K562 (cell line): ENCODE results near the gene DHRS3. TPM values are rescaled to one million over a fixed set of nuclear protein-coding genes. Genes with fewer than 3 reads are reported as not detected.
A peak's percentile ranks its signal among the peaks of the same experiment; 100 is the strongest.

Experiments used
- ATAC-seq: fragments of 200-7000 bp; cut with Tn5 transposase; 3 replicates; pipeline ENCODE4 v1.9.1; 2020; ENCODE audit warnings: moderate library complexity
- BruUV-seq: library from RNA; stranded (reverse); fragments of 400-500 nt; replicated peaks from 2 replicates; lab custom pipeline; 2021; lab: Mats Ljungman, UMichigan
- CTCF ChIA-PET: fragments of 300-600 bp; formaldehyde crosslinking; extraction: SDS; loops from one replicate; lab custom pipeline; 2021; ENCODE audit warnings: low intra/inter-chr PET ratio; lab: Yijun Ruan, JAX
- POLR2A ChIA-PET: fragments of 300-600, 350-650 bp; sonication (Branson Sonifier 250); formaldehyde crosslinking; extraction: SDS; loops from one replicate; lab custom pipeline; 2021; ENCODE audit warnings: antibody characterized with exemption, inconsistent platforms; lab: Yijun Ruan, JAX
- DNase-seq, 4 experiments: peaks; one replicate each; pipeline versions ENCODE4 v3.0.0 to v3.0.0-alpha.2; 2011 to 2018; ENCODE audit warnings: low spot score in 3 of 4, mixed read lengths in 3 of 4; ENCODE audit errors: extremely low read depth in 1 of 4
- FAIRE-seq: peaks from 2 replicates; lab custom pipeline; 2011; peaks lifted over from hg19 to GRCh38; lab: Jason Lieb, UNC
- H2AFZ ChIP-seq: 2 replicates; pipeline ENCODE4 v1.6.0; 2011; ENCODE audit warnings: low read depth, low read length, control low read depth, inconsistent platforms
- H3K27ac ChIP-seq: fragments of 200-600 bp; 3 replicates; pipeline ENCODE4 v1.8.0; 2011; ENCODE audit warnings: low read depth, mild to moderate bottlenecking, control low read depth, inconsistent platforms, low read length, moderate library complexity, mixed read lengths; ENCODE audit errors: extremely low read depth
- H3K27me3 ChIP-seq, 2 experiments: fragments of 300-600 bp in 1 of 2; 2 replicates in 1 of 2; 3 replicates in 1 of 2; pipeline versions ENCODE4 v1.6.0 to v1.8.0; 2011; ENCODE audit warnings: inconsistent platforms in 2 of 2, low read length in 2 of 2, mild to moderate bottlenecking in 1 of 2, mixed read lengths in 1 of 2, moderate library complexity in 1 of 2; ENCODE audit not compliant: control insufficient read depth in 2 of 2, insufficient read depth in 2 of 2
- H3K36me3 ChIP-seq: fragments of 300-600 bp; 3 replicates; pipeline ENCODE4 v1.8.0; 2011; ENCODE audit warnings: mild to moderate bottlenecking, low read length, inconsistent platforms; ENCODE audit not compliant: control insufficient read depth, insufficient read depth
- H3K4me1 ChIP-seq, 2 experiments: fragments of 200-600 bp in 1 of 2; replicated peaks in 1 of 2; 2 replicates in 1 of 2; 3 replicates in 1 of 2; pipeline versions ENCODE4 v1.5.1 to v1.8.0; 2011; ENCODE audit warnings: inconsistent platforms in 2 of 2, low read length in 2 of 2, mild to moderate bottlenecking in 1 of 2, mixed read lengths in 1 of 2, moderate library complexity in 1 of 2; ENCODE audit not compliant: control insufficient read depth in 2 of 2, insufficient read depth in 2 of 2
- H3K4me2 ChIP-seq: 2 replicates; pipeline ENCODE4 v1.6.1; 2011; ENCODE audit warnings: low read length, control low read depth, inconsistent platforms, mixed read lengths; ENCODE audit not compliant: insufficient read depth
- H3K4me3 ChIP-seq: fragments of 200-600 bp; sonication (generic), shearing (Covaris generic); 2 replicates; pipeline ENCODE4 v1.5.1; 2016; ENCODE audit warnings: control low read depth, inconsistent platforms
- H3K79me2 ChIP-seq: fragments of 200-600 bp; 3 replicates; pipeline ENCODE4 v1.8.0; 2011; ENCODE audit warnings: low read length, inconsistent platforms; ENCODE audit not compliant: control insufficient read depth, insufficient read depth
- H3K9ac ChIP-seq, 2 experiments: 2 replicates each; pipeline versions ENCODE4 v1.6.0 to v1.6.1; 2011; ENCODE audit warnings: low read depth in 2 of 2, low read length in 2 of 2, control low read depth in 1 of 2, inconsistent platforms in 1 of 2, mild to moderate bottlenecking in 1 of 2, mixed read lengths in 1 of 2; ENCODE audit not compliant: insufficient read depth in 1 of 2
- H3K9me1 ChIP-seq: one replicate; pipeline ENCODE4 v1.6.0; 2011; ENCODE audit warnings: inconsistent platforms, mild to moderate bottlenecking, low read length, moderate library complexity; ENCODE audit not compliant: control insufficient read depth, insufficient read depth
- H3K9me3 ChIP-seq: replicated peaks from 2 replicates; pipeline ENCODE4 v1.5.1; 2011; ENCODE audit warnings: low read depth, low read length, inconsistent platforms; ENCODE audit not compliant: control insufficient read depth, insufficient read depth
- H4K20me1 ChIP-seq: replicated peaks from 2 replicates; pipeline ENCODE4 v1.6.1; 2011; ENCODE audit warnings: low read length, inconsistent platforms, mixed read lengths; ENCODE audit not compliant: control insufficient read depth, insufficient read depth
- BCOR ChIP-seq: fragments of 450-650 bp; IDR thresholded peaks from 2 replicates; pipeline ENCODE4 v1.6.1; 2016
- BRD4 ChIP-seq: fragments of 200-600 bp; sonication (generic); IDR thresholded peaks from 2 replicates; pipeline ENCODE4 v1.6.1; 2017; ENCODE audit warnings: inconsistent platforms
- C11orf30 ChIP-seq: fragments of 450-650 bp; IDR thresholded peaks from 2 replicates; pipeline ENCODE4 v1.6.1; 2016; ENCODE audit warnings: low read depth, mild to moderate bottlenecking
- HCFC1 ChIP-seq: IDR thresholded peaks from 2 replicates; pipeline ENCODE4 v1.6.1; 2012; ENCODE audit warnings: low read depth, low read length, improper control_type of control experiment
- MAFF ChIP-seq: IDR thresholded peaks from 2 replicates; pipeline ENCODE4 v1.6.1; 2012; ENCODE audit warnings: low read length, improper control_type of control experiment
- MAFG ChIP-seq: fragments of 450-650 bp; conservative IDR thresholded peaks from 2 replicates; pipeline ENCODE4 v1.6.1; 2016; ENCODE audit warnings: missing genetic modification characterization, missing compliant biosample characterization
- MAFK ChIP-seq: IDR thresholded peaks from 2 replicates; pipeline ENCODE4 v1.6.1; 2011; ENCODE audit warnings: low read length, improper control_type of control experiment
- MBD2 ChIP-seq: sonication (generic); IDR thresholded peaks from 2 replicates; pipeline ENCODE4 v1.6.1; 2016; ENCODE audit warnings: low read depth, borderline replicate concordance
- MYNN ChIP-seq, 2 experiments: sonication (generic); formaldehyde crosslinking in 1 of 2; IDR thresholded peaks; 2 replicates each; pipeline versions ENCODE4 v1.5.0 to v1.6.1; 2016 to 2020; ENCODE audit warnings: antibody characterized with exemption in 1 of 2, missing genetic modification reagents in 1 of 2
- NFE2 ChIP-seq: IDR thresholded peaks from 2 replicates; pipeline ENCODE4 v1.6.1; 2014; ENCODE audit warnings: antibody characterized with exemption, low read depth
- NFE2L1 ChIP-seq: fragments of 450-650 bp; IDR thresholded peaks from 2 replicates; pipeline ENCODE4 v1.6.1; 2016; ENCODE audit warnings: missing genetic modification characterization, low read depth, mild to moderate bottlenecking, missing compliant biosample characterization, moderate library complexity, borderline replicate concordance
- NFRKB ChIP-seq: fragments of 450-650 bp; IDR thresholded peaks from 2 replicates; pipeline ENCODE4 v1.6.1; 2016; ENCODE audit warnings: low read depth
- SIN3B ChIP-seq: fragments of 450-650 bp; IDR thresholded peaks from 2 replicates; pipeline ENCODE4 v1.6.1; 2017; ENCODE audit warnings: low read depth, mild to moderate bottlenecking, moderate library complexity
- TEAD1 ChIP-seq, 2 experiments: fragments of 450-650 bp in 1 of 2; sonication (generic) in 1 of 2; formaldehyde crosslinking; IDR thresholded peaks; 2 replicates each; pipeline versions ENCODE4 v1.4.0 to v1.8.0; 2020 to 2022; ENCODE audit warnings: mild to moderate bottlenecking in 2 of 2, missing genetic modification reagents in 1 of 2
- THRAP3 ChIP-seq: fragments of 450-650 bp; IDR thresholded peaks from 2 replicates; pipeline ENCODE4 v1.6.1; 2016; ENCODE audit warnings: mild to moderate bottlenecking, inconsistent platforms, borderline replicate concordance
- ZNF121 ChIP-seq: sonication (generic); formaldehyde crosslinking; conservative IDR thresholded peaks from 2 replicates; pipeline ENCODE4 v1.8.0; 2022; ENCODE audit warnings: missing genetic modification reagents
- ZNF316 ChIP-seq: fragments of 450-650 bp; IDR thresholded peaks from 2 replicates; pipeline ENCODE4 v1.6.1; 2016
- ZNF384 ChIP-seq: IDR thresholded peaks from 2 replicates; pipeline ENCODE4 v1.6.1; 2012; ENCODE audit warnings: low read depth, low read length, improper control_type of control experiment
- WGBS: fragments of 100-300 bp; shearing (Covaris generic); methylation state at CpG from one replicate; pipeline ENCODE4 v1.1.6; 2016; ENCODE audit warnings: low coverage, mixed read lengths; ENCODE audit not compliant: insufficient coverage; ENCODE audit errors: missing lambda C conversion rate; 5-methylcytosine and 5-hydroxymethylcytosine counted together
- in situ Hi-C: fragments of 300-500 bp; cut with MboI; formaldehyde crosslinking; loops from 4 replicates; pipeline ENCODE4 v1.15.0; 2018; ENCODE audit warnings: inconsistent platforms, mixed read lengths
- intact Hi-C: fragments of 100-400 bp; cut with micrococcal nuclease; formaldehyde crosslinking; loops from 2 replicates; pipeline ENCODE4 v1.14.2; 2022
- polyA plus RNA-seq, 8 experiments: library from polyadenylated mRNA; depleted of rRNA in 4 of 8; stranded (reverse) in 5 of 8; unstranded in 3 of 8; fragments of >200 nt; fragmentation: Nextera tagmentation in 2 of 8; fragmentation: Illumina TruSeq in 1 of 8; extraction: Ambion mirVana in 2 of 8; extraction: Trizol in 1 of 8; gene quantifications; 2 replicates each; pipeline versions ENCODE4 v1.2.1 to v1.2.3, GENCODE V29; 2011 to 2014; ENCODE audit warnings: inconsistent platforms in 1 of 8, missing spikeins in 1 of 8
- total RNA-seq, 7 experiments: library from RNA; depleted of rRNA in 6 of 7; stranded (reverse); fragments of >200 nt in 6 of 7; fragmentation: Illumina TruSeq in 2 of 7; extraction: Trizol in 2 of 7; gene quantifications; 2 replicates each; pipeline versions ENCODE4 v1.2.1 to v1.2.3, GENCODE V29; 2011 to 2021; ENCODE audit warnings: low replicate concordance in 1 of 7
- TF ChIP-seq, protein P1 (sequence below): fragments of 250-450 bp; sonication (Bioruptor Pico); IDR thresholded peaks from 2 replicates; pipeline ENCODE4 v1.5.0; 2021; ENCODE audit warnings: mild to moderate bottlenecking, borderline replicate concordance
- TF ChIP-seq, protein P2 (sequence below): sonication (generic); formaldehyde crosslinking; IDR thresholded peaks from 2 replicates; pipeline ENCODE4 v1.8.0; 2023; ENCODE audit warnings: mild to moderate bottlenecking, missing genetic modification reagents

DHRS3 gene
- total and polyA plus RNA-seq, 9 of the 15 experiments (the other 6 are each of a cell fraction or from before 2014, with no cell fraction given) = 21.0 to 116 (median 58.7) TPM

DNA sequence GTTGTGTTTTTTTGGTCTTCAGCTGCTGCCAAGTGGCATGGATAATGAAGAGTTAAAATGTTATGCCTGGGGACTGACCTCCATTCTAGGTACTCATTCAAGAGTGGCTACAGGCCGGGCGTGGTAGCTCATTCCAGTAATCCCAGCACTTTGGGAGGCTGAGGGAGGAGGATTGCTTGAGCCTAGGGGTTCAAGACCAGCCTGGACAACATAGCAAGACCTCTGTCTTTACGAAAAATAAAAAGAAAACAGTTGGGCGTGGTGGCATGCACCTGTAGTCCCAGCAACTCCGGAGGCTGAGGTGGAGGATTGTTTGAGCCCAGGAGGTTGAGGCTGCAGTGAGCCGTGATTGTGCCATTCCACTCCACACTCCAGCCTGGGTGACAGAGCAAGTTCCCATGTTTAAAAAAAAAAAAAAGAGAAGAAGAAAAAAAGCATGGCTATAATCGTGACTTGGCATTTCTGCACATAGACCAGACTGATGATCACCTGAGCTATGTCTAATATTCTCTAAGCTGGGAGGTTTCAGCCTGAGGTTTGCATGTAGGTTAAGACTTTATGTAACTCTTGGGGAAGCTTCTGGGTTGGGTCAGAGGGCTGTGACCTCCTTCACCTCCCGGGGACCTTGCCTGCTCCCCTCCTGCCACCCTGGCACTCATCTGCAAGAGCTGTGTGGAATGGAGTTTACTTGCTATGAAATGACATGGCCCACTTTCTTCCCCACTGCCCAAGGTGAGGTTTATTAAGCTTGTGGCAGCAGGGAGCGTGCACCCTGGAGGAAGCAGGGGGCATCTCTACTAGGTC lies 51.3 kb downstream of the DHRS3 start:
- in situ Hi-C loops (no loop called here), intact Hi-C loops (no loop called here)
- CTCF ChIA-PET = no interaction called here
- Histone ChIP-seq H3K36me3 (peaks cover 41% of the 10 kb centered on the region), H3K4me1 (peaks cover 0 to 3% of the 10 kb centered on the region in 2 experiments; a peak in 3 of 5 replicates), H3K27me3 (no peaks in the 10 kb centered on the region), H3K4me2 (no peak overlapping the region), H3K79me2 (no peaks in the 10 kb centered on the region), H3K27ac (peak overlapping the region; percentile 7; the same call in 1 of the 3 replicates), H3K9me1 (no peaks in the 10 kb centered on the region), H4K20me1 (no peaks in the 10 kb centered on the region), H3K4me3 (no peak overlapping the region), H3K9ac (peak overlapping the region in 1 of 2 experiments; percentile 2; a peak in 1 of 4 replicates), H2AFZ (0 out of 2 replicates have a peak overlapping the region, but pooled peaks have one; percentile 3), H3K9me3 (peaks cover 26% of the 10 kb centered on the region)
- ATAC-seq (peak; percentile 27), DNase-seq (no peak), FAIRE-seq (no peak)
- WGBS = 59% methylated on average over 8 of the region's 9 CpGs
- POLR2A ChIA-PET = interaction anchor here (0.6 to 1.3 kb wide), 6 partner anchors 8 to 380 kb away, joined by 3 to 4 read pairs (median 3); no protein-coding TSS in a partner anchor
- BruUV-seq = no TSS peak
- TF ChIP-seq BRD4 = no peak
- TF ChIP-seq HCFC1 = no peak
- TF ChIP-seq TEAD1 (CRISPR knock-in tag; IDR thresholded peaks at IDR 0.05) = no peak
- peak; percentile 72; the same call in 1 of the 2 replicates for TF ChIP-seq NFE2L1 (tag)
- no peak for TF ChIP-seq SIN3B
- TF ChIP-seq NFE2 = peak; percentile 74
- TF ChIP-seq MAFK = peak; percentile 69
- peak; percentile 92 for TF ChIP-seq MAFG
- peak; percentile 89 for TF ChIP-seq ZNF316
- TF ChIP-seq, protein P1, sequence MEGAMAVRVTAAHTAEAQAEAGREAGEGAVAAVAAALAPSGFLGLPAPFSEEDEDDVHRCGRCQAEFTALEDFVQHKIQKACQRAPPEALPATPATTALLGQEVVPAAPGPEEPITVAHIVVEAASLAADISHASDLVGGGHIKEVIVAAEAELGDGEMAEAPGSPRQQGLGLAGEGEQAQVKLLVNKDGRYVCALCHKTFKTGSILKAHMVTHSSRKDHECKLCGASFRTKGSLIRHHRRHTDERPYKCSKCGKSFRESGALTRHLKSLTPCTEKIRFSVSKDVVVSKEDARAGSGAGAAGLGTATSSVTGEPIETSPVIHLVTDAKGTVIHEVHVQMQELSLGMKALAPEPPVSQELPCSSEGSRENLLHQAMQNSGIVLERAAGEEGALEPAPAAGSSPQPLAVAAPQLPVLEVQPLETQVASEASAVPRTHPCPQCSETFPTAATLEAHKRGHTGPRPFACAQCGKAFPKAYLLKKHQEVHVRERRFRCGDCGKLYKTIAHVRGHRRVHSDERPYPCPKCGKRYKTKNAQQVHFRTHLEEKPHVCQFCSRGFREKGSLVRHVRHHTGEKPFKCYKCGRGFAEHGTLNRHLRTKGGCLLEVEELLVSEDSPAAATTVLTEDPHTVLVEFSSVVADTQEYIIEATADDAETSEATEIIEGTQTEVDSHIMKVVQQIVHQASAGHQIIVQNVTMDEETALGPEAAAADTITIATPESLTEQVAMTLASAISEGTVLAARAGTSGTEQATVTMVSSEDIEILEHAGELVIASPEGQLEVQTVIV (CRISPR knock-in tag) = no peak
- TF ChIP-seq BCOR = peak; percentile 52; the same call in 1 of the 2 replicates
- peak; percentile 40; the same call in 1 of the 2 replicates for TF ChIP-seq MYNN (IDR thresholded peaks at IDR 0.05)
- TF ChIP-seq MYNN (CRISPR knock-in tag; IDR thresholded peaks at IDR 0.05) = no peak
- TF ChIP-seq, protein P2, sequence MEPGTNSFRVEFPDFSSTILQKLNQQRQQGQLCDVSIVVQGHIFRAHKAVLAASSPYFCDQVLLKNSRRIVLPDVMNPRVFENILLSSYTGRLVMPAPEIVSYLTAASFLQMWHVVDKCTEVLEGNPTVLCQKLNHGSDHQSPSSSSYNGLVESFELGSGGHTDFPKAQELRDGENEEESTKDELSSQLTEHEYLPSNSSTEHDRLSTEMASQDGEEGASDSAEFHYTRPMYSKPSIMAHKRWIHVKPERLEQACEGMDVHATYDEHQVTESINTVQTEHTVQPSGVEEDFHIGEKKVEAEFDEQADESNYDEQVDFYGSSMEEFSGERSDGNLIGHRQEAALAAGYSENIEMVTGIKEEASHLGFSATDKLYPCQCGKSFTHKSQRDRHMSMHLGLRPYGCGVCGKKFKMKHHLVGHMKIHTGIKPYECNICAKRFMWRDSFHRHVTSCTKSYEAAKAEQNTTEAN (CRISPR knock-in tag) = no peak
- peak; percentile 98 for TF ChIP-seq ZNF121
- no peak for TF ChIP-seq NFRKB
- peak; percentile 87 for TF ChIP-seq ZNF384
- no peak for TF ChIP-seq THRAP3
- TF ChIP-seq MAFF = peak; percentile 62; the same call in 1 of the 2 replicates
- TF ChIP-seq MBD2 = 0 out of 2 replicates have a peak, but pooled peaks have one; percentile 12
- TF ChIP-seq C11orf30 = peak; percentile 69; the same call in 1 of the 2 replicates
